GM18499 (cell line): ENCODE results near the gene TRIP4.
"Not testable (repeated sequence)": the region's sequence is repeated elsewhere in the genome, so short reads cannot be mapped to it uniquely, and the experiment has no call there.

Experiments
- ATAC-seq: cut with Tn5 transposase; IDR thresholded peaks from one replicate; pipeline ENCODE4 v1.9.1; 2021; ENCODE audit warnings: moderate number of reproducible peaks; ENCODE audit not compliant: insufficient read depth, unreplicated experiment

TRIP4 gene

DNA sequence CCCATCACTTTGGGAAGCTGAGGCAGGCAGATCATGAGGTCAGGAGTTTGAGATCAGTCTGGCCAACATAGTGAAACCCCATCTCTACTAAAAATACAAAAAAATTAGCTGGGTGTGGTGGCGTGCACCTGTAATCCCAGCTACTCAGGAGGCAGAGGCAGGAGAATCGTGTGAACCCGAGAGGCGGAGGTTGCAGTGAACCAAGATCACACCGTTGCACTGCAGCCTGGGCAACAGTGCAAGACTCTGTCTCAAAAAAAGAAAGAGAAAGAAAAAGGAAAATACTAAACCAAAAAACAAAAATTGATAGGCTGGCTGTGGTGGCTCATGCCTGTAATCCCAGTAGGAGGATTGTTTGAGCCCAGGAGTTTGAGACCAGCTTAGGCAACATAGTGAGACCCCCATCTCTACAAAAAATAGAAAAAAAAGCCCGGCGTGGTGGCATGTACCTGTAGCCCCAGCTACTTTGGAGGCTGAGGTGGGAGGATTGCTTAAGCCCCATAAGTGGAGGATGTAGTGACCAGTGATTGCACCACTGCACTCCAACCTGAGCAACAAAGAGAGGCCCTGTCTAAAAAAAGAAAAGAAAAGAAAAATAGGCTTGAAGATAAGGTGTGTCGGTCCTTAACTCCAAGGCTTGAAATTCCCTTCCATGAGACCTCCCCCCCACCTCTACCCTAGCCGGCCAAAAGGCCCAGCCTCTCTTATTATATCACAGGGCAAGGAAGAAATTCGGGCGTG lies 7.3 kb upstream of the TRIP4 start:
- not testable (repeated sequence) for ATAC-seq

GRCh38 chr15:64381000-64381751 lies 6.5 kb upstream of the TRIP4 start, which contains the start of gene PCLAF:
TSS of gene PCLAF (minus strand) at chr15:64381441. CDS start at chr15:64381371, 70 bp downstream.
- peak; percentile 74 for ATAC-seq

DNA sequence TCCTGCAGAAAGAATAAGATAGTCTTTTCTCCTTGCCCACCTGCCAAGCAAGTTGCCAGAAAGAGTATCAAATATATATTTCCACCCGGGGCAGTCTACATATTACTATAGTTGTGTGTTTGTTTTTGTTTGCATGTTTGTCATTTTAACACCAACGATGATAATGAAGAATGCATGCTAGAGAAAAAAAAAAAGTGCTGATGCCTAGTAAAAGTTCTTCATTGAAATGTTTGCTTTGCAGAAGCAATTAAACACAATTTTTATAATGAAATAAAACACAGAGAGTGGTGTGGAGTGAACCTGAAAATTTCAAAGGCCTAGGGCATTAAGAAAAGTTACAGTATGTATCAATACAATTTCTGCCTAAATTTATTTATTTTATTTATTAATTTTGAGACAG lies 3.9 kb upstream of the TRIP4 start:
- no peak for ATAC-seq

DNA sequence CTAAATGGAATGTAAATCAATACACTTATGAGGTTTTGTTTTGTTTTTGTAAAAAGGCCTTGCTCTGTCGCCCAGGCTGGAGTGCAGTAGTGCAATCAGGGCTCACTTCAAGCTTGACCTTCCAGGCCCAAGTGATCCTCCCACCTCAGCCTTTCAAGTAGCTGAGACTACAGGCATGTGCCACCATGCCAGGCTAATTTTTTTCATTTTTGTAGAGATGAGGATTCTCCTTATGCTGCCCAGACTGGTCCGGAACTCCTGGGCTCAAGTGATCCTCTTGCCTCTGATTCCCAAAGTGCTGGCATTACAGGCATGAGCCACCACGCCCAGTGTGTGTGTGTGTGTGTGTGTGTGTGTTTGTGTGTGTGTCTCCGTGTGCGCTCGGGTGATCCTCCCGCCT lies 1.3 kb upstream of the TRIP4 start:
- no peak for ATAC-seq

- ATAC-seq: no peak
Observed at GRCh38 chr15:64389036-64389435, 1.4 kb downstream of the TRIP4 start.

- not testable (repeated sequence) for ATAC-seq
Observed at GRCh38 chr15:64392471-64392870, 4.8 kb downstream of the TRIP4 start.

DNA sequence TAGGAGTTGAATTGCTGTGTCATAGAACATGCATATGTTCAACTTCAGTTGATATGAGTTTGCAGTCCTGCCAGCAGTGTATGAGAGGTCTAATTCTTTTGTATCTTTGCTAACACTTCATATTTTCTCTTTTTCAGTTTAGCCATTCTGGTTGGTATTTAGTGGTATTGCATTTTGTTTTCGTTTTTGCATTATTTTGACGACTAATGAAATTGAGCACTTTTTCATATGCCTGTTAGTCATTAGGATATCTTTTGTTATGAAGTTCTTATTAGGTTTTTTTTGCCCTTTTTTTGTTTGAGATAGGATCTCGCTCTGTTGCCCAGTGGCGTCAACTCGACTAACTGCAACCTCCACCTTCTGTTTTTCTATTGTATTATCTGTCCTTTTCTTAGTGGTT lies 9.2 kb downstream of the TRIP4 start:
- no peak for ATAC-seq

DNA sequence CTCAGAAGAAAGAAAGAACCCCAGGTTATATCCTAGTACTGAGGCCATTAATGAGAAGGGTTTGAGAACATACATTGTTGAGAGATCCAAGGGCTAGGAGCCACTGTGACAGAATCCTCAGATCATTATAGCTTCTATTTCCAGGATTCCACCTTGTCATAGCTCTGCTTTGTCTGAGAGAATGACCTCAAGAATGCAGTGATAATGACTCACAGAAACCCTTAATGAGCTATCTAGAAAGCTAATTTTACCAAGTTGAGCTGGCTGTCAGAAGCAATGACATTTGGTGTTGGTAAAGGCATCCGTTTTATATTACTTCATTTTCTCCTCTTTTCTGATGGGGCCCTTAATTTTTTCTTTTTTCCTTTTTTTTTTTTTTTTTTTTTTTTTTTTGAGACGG lies 10.9 kb downstream of the TRIP4 start:
- no peak for ATAC-seq

DNA sequence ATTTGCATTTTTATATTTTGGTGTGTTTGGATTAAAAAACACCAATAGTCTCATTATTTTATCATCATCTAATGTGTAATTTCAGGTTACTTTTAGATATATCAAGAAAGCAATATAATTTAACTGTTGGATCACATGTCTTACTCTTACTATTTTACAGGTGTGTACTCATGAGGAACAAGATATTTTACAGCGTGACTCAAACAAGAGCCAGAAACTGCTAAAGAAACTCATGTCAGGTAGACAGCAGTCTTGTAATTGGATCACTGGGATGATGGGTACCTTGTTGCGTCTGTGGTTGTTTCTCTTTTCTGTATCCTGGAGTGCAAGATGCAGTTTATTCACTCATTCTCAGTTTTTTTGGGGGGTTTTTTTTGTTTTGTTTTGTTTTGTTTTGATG lies 12.9 kb downstream of the TRIP4 start:
- ATAC-seq: no peak

GRCh38 chr15:64412216-64412615 lies 24.6 kb downstream of the TRIP4 start:
- ATAC-seq: no peak

DNA sequence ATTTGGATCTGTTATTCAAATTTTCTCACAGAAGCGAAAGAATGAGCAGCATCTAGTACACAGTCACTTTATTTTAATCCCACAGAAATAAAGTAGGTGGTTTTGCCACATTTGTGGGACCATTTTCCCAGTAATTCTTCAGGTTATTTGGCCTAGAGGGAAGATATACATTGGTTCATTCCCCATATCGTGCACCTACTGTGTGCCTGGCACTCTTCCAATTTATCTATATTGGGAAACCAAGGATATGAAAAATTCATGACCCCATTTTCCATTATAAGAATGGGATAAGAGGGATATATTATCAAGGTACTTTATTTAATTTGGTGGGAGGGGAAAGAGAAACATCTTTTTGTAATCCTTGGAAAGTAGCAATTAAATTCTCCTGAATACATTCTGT lies 35.1 kb downstream of the TRIP4 start:
- no peak for ATAC-seq

DNA sequence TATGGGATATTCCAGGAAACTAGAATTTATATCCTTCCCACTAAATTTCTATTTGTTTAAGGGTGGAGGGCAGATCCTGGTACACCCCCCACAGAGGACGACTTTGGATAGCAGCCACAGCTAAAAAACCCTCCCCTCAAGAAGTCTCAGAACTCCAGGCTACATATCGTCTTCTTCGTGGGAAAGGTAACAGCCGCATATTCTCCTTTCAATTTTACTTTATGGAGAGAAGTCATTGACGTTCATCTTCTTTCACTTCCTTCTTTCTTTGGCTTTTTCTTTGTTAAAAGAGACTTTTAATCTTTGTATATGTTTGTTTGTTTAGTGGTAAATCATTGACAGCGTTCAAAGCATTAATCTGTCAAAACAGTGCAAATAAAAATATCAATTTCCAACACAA lies 36.3 kb downstream of the TRIP4 start:
- ATAC-seq: no peak

DNA sequence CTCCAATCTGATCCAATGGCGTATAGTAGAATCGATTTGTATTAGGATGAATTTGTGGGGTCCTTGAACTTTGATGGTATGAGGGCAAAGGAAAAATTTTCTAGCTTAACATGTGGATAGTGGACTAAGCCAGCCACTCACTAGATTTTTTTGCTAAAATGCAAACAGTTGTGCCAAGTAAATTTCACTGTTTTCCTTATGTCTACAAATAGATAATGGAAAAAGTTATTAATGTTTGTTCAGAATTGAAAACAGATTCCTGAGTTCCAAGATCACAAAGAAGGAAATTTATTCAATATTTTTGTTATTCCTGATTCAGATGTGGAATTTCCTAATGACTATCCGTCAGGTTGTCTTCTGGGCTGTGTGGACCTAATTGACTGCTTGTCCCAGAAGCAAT lies 37.6 kb downstream of the TRIP4 start:
- no peak for ATAC-seq

GRCh38 chr15:64426845-64427465 lies 39.3 kb downstream of the TRIP4 start:
- no peak for ATAC-seq

DNA sequence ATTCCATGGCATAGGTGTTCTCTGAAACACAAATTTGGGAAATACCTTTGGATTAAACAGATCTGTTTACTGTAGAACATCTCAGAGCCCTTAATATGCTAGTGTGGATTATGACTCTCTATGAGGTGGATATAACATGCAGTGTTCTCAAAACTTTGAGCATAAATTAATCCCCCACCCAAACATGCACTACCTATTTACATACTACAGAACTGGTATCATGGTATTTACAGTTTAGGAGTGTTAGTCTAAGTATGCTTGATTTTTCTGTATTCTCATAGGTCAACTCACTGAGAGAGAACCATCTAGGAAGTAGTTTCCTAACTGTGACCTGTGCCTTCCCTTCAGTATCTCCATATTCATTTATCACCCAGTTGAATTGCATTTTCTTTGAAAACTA lies 41.8 kb downstream of the TRIP4 start:
- no peak for ATAC-seq

GRCh38 chr15:64430000-64430735 lies 42.5 kb downstream of the TRIP4 start:
- ATAC-seq: no peak

DNA sequence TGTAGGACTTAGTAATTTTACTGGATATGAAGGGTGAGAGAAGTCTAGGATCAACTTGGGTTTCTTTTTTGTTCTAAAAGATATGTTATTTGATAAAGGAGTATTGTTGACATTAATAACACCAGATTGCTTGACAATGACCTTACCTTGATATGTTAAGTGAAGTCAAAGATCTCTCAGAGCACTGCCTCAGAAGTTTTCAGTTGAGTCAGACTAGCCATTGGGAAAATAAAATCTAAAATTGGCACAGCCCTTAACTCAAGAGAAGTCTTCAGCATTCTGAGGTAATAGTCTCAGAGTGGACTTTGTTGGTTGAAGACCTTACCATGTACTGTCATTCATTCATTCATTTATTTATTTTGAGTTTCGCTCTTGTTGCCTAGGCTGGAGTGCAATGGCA lies 50.3 kb downstream of the TRIP4 start:
- ATAC-seq: no peak

- ATAC-seq: no peak
Observed at GRCh38 chr15:64438653-64439447, 51.2 kb downstream of the TRIP4 start.

DNA sequence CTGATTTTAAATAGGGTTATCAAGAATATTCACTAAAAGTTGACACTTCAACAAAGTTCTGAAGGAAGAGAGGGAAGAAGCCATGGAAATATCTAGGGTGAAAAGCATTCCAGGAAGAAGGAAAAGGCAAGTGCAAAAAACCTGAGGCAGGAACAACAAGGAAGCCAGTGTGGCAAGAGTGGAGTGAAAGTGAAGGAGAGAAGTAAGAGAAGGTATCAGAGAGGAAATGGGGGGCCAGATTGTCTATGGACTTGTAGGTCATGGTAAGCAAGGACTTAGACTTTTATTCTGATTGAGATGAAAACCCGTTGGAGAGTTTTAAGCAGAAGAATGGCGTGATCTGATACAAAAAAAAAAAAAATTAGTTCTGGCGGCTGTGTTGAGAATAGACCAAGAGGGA lies 54.2 kb downstream of the TRIP4 start:
- no peak for ATAC-seq

DNA sequence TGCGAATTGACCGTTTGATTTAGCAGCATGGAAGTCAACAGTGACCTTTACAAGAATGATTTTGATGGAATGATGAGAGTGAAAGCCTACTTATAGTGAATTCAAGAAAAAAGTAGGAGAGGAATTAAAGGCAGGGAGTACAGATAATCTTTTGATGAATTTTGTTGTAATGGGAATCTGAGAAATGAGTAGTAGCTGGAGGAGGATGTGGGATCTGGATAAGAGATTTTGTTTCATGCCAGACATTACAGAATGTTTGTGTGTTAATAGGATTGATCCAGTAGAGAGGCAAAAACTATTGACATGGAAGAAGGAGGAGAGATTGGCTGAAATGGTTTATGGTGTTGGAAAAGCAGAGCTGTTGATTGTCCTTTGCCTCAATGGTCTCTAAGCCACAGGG lies 55.4 kb downstream of the TRIP4 start:
- no peak for ATAC-seq
